K562 (cell line): ENCODE measurements around the gene POLE2. TPM values are rescaled to one million over a fixed set of nuclear protein-coding genes. Genes with fewer than 3 reads are reported as not detected.
A peak's percentile ranks its signal among the peaks of the same experiment; 100 is the strongest.

Experiments
- CBFA2T3 ChIP-seq: fragments of 450-650 bp; IDR thresholded peaks from 2 replicates; pipeline ENCODE4 v1.6.1; 2017
- ETV5 ChIP-seq: sonication (generic); formaldehyde crosslinking; IDR thresholded peaks from 2 replicates; pipeline ENCODE4 v1.4.0; 2020; ENCODE audit warnings: low read depth, mild to moderate bottlenecking, missing genetic modification reagents
- HNRNPK ChIP-seq: fragments of 200-400 bp; formaldehyde crosslinking; IDR thresholded peaks from one replicate; pipeline ENCODE4 v1.6.1; 2018; ENCODE audit warnings: mild to moderate bottlenecking, low read depth, low read length; ENCODE audit not compliant: poor library complexity, severe bottlenecking
- MAX ChIP-seq: sonication (generic); formaldehyde crosslinking; IDR thresholded peaks from 2 replicates; pipeline ENCODE4 v1.9.0; 2022; ENCODE audit warnings: mild to moderate bottlenecking, missing genetic modification reagents
- MCM3 ChIP-seq: fragments of 450-650 bp; IDR thresholded peaks from 2 replicates; pipeline ENCODE4 v1.6.1; 2016
- MITF ChIP-seq: IDR thresholded peaks from 2 replicates; pipeline ENCODE4 v1.6.1; 2014; ENCODE audit warnings: antibody characterized with exemption
- SRSF1 ChIP-seq: fragments of 200-400 bp; formaldehyde crosslinking; IDR thresholded peaks from 2 replicates; pipeline ENCODE4 v1.6.1; 2017; ENCODE audit warnings: mild to moderate bottlenecking, low read depth, low read length, moderate library complexity
- ZNF143 ChIP-seq: sonication (generic); formaldehyde crosslinking; IDR thresholded peaks from 2 replicates; pipeline ENCODE4 v1.9.0; 2022; ENCODE audit warnings: mild to moderate bottlenecking, missing genetic modification reagents
- ZNF347 ChIP-seq: fragments of 450-650 bp; formaldehyde crosslinking; IDR thresholded peaks from 2 replicates; pipeline ENCODE4 v1.4.0; 2020; ENCODE audit warnings: low read depth, mild to moderate bottlenecking, moderate library complexity
- ZNF445 ChIP-seq: fragments of 250-450 bp; sonication (Bioruptor Pico); IDR thresholded peaks from 2 replicates; pipeline ENCODE4 v1.4.0; 2020; ENCODE audit warnings: low read depth, mild to moderate bottlenecking, moderate library complexity
- polyA plus RNA-seq, 8 experiments: library from polyadenylated mRNA; depleted of rRNA in 4 of 8; stranded (reverse) in 5 of 8; unstranded in 3 of 8; fragments of >200 nt; fragmentation: Nextera tagmentation in 2 of 8; fragmentation: Illumina TruSeq in 1 of 8; extraction: Ambion mirVana in 2 of 8; extraction: Trizol in 1 of 8; gene quantifications; 2 replicates each; pipeline versions ENCODE4 v1.2.1 to v1.2.3, GENCODE V29; 2011 to 2014; ENCODE audit warnings: inconsistent platforms in 1 of 8, missing spikeins in 1 of 8
- total RNA-seq, 7 experiments: library from RNA; depleted of rRNA in 6 of 7; stranded (reverse); fragments of >200 nt in 6 of 7; fragmentation: Illumina TruSeq in 2 of 7; extraction: Trizol in 2 of 7; gene quantifications; 2 replicates each; pipeline versions ENCODE4 v1.2.1 to v1.2.3, GENCODE V29; 2011 to 2021; ENCODE audit warnings: low replicate concordance in 1 of 7
- TF ChIP-seq, protein P1 (sequence below): fragments of 200-800 bp; sonication (Bioruptor generic); IDR thresholded peaks from 2 replicates; pipeline ENCODE4 v1.6.1; 2016; ENCODE audit warnings: missing genetic modification characterization, missing compliant biosample characterization
- TF ChIP-seq, protein P2 (sequence below): sonication (generic); formaldehyde crosslinking; IDR thresholded peaks from 2 replicates; pipeline ENCODE4 v1.8.0; 2022; ENCODE audit warnings: mild to moderate bottlenecking, missing genetic modification reagents, borderline replicate concordance
- TF ChIP-seq, protein P3 (sequence below): sonication (generic); formaldehyde crosslinking; IDR thresholded peaks from 2 replicates; pipeline ENCODE4 v1.8.0; 2022; ENCODE audit warnings: mild to moderate bottlenecking, missing genetic modification reagents
- TF ChIP-seq, protein P4 (sequence below): sonication (generic); formaldehyde crosslinking; IDR thresholded peaks from 2 replicates; pipeline ENCODE4 v1.8.0; 2022; ENCODE audit warnings: mild to moderate bottlenecking, low read depth, missing genetic modification reagents

The POLE2 gene
- total and polyA plus RNA-seq, 9 of the 15 experiments (the other 6 are each of a cell fraction or from before 2014, with no cell fraction given), result 30.7 to 78.4 (median 55.4) TPM

DNA sequence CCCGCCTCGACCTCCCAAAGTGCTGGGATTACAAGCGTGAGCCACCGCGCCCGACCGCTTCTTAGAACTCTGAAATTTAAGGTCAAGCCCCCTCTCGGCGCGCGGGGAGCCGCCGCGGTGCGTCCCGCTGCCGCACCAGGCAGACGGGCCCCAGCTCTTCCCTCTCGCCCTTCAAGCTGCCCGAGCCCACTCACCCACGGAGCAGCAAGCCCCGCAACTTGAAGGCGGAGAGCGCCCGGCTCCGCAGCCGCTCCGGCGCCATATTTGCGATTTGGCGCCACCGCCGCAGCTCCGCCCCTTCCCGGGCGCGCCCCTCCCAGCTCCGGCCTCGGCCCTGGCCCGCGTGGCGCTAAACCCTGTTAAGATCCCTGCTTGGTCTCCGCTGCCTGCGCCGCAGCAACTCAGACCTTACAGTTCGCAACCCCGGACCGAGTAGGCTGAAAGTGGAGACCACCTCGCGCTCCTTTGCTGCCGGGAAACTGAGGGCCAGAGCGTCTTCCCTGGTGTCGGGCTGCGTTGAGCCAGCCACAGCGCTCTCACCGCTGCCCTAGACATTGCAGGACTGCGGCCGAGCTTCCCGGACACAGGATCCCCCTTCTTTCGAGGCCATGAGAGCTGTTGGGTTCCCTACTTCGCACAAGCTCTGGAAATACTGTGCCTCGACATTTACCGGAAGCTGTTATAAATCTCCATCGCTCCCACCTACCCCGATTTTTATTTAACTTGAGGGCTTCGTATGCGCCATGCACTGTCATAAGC, at the start of gene POLE2 (continued):
- TF ChIP-seq, protein P1, sequence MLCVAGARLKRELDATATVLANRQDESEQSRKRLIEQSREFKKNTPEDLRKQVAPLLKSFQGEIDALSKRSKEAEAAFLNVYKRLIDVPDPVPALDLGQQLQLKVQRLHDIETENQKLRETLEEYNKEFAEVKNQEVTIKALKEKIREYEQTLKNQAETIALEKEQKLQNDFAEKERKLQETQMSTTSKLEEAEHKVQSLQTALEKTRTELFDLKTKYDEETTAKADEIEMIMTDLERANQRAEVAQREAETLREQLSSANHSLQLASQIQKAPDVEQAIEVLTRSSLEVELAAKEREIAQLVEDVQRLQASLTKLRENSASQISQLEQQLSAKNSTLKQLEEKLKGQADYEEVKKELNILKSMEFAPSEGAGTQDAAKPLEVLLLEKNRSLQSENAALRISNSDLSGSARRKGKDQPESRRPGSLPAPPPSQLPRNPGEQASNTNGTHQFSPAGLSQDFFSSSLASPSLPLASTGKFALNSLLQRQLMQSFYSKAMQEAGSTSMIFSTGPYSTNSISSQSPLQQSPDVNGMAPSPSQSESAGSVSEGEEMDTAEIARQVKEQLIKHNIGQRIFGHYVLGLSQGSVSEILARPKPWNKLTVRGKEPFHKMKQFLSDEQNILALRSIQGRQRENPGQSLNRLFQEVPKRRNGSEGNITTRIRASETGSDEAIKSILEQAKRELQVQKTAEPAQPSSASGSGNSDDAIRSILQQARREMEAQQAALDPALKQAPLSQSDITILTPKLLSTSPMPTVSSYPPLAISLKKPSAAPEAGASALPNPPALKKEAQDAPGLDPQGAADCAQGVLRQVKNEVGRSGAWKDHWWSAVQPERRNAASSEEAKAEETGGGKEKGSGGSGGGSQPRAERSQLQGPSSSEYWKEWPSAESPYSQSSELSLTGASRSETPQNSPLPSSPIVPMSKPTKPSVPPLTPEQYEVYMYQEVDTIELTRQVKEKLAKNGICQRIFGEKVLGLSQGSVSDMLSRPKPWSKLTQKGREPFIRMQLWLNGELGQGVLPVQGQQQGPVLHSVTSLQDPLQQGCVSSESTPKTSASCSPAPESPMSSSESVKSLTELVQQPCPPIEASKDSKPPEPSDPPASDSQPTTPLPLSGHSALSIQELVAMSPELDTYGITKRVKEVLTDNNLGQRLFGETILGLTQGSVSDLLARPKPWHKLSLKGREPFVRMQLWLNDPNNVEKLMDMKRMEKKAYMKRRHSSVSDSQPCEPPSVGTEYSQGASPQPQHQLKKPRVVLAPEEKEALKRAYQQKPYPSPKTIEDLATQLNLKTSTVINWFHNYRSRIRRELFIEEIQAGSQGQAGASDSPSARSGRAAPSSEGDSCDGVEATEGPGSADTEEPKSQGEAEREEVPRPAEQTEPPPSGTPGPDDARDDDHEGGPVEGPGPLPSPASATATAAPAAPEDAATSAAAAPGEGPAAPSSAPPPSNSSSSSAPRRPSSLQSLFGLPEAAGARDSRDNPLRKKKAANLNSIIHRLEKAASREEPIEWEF (CRISPR knock-in tag), result no peak
- TF ChIP-seq, protein P2, sequence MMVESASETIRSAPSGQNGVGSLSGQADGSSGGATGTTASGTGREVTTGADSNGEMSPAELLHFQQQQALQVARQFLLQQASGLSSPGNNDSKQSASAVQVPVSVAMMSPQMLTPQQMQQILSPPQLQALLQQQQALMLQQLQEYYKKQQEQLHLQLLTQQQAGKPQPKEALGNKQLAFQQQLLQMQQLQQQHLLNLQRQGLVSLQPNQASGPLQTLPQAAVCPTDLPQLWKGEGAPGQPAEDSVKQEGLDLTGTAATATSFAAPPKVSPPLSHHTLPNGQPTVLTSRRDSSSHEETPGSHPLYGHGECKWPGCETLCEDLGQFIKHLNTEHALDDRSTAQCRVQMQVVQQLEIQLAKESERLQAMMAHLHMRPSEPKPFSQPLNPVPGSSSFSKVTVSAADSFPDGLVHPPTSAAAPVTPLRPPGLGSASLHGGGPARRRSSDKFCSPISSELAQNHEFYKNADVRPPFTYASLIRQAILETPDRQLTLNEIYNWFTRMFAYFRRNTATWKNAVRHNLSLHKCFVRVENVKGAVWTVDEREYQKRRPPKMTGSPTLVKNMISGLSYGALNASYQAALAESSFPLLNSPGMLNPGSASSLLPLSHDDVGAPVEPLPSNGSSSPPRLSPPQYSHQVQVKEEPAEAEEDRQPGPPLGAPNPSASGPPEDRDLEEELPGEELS, result 0 out of 2 replicates have a peak, but pooled peaks have one; percentile 18
- TF ChIP-seq ETV5 (CRISPR knock-in tag) (0 out of 2 replicates have a peak, but pooled peaks have one; percentile 38), MITF (no peak), ZNF143 (CRISPR knock-in tag) (no peak), ZNF347 (no peak), CBFA2T3 (no peak), ZNF445 (CRISPR knock-in tag) (no peak), HNRNPK (no peak), MAX (CRISPR knock-in tag) (peak; percentile 93), SRSF1 (no peak), MCM3 (no peak)
- TF ChIP-seq, protein P3, sequence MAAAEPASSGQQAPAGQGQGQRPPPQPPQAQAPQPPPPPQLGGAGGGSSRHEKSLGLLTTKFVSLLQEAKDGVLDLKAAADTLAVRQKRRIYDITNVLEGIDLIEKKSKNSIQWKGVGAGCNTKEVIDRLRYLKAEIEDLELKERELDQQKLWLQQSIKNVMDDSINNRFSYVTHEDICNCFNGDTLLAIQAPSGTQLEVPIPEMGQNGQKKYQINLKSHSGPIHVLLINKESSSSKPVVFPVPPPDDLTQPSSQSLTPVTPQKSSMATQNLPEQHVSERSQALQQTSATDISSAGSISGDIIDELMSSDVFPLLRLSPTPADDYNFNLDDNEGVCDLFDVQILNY (CRISPR knock-in tag), result 0 out of 2 replicates have a peak, but pooled peaks have one; percentile 67
- TF ChIP-seq, protein P4, sequence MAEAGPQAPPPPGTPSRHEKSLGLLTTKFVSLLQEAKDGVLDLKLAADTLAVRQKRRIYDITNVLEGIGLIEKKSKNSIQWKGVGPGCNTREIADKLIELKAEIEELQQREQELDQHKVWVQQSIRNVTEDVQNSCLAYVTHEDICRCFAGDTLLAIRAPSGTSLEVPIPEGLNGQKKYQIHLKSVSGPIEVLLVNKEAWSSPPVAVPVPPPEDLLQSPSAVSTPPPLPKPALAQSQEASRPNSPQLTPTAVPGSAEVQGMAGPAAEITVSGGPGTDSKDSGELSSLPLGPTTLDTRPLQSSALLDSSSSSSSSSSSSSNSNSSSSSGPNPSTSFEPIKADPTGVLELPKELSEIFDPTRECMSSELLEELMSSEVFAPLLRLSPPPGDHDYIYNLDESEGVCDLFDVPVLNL (CRISPR knock-in tag), result peak; percentile 84
